Middle frontal gyrus (tissue), 1 donor: ENCODE data around the gene MRFAP1L1.
A peak's percentile ranks its signal among the peaks of the same experiment; 100 is the strongest.
"Not testable (repeated sequence)": the region's sequence is repeated elsewhere in the genome, so short reads cannot be mapped to it uniquely, and the experiment has no call there.

Experiments
- DNase-seq: peaks from one replicate; pipeline ENCODE4 v3.0.0-alpha.2; 2015; ENCODE audit warnings: low spot score; ENCODE audit errors: extremely low spot score

The MRFAP1L1 gene

DNA sequence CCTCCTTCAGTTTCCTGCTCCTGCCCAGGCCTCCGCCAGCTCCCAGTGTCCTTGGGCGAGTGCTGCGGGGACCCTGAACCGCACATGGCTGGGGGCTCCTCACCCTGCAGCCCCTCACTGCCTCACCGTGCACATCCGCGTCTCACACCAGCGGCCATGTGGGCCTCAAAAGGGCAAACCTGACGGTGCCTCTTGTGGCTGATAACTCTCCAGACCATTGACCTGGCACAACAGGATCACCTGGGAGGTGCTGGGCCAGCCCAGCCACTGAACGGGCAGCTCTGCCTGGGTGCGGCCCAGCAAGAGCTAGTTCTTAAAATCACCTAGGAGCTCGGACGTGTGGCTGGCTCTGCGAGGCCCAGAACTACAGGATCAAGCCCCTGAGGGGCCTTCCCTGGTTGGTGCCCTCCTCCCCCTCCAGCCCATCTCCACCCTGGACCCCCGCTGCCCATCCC lies 20.1 kb downstream of the MRFAP1L1 start:
- no peak for DNase-seq

DNA sequence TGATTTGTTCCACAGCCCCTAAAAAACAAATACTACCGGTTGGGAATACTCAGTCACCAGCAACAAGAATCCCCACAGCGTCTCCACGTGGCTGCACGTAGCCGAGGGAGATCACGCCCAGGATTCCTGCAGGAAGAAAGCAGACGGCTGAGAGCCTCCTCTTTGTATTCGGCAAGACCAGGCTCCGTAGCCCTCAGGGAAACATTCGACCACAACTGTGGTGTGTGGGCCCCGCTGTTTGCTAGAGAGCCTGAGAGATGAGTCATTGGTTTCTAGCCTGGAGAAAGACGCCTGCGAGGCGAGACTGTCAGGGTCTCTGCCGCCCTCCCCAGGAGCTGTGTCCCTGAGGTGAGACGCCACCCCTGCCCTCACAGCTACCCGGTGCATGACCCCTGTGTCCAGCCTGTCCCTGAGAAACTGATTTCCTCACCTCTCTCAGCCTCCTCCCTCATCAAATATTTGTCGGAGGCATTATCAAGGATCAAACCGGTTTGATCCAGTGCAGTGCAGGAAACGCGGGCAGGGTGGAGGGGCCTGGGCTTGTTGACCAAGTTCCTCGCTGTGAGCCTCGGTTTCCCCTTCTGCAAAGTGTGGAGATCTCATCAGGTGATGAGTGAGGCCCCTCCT lies 20.7 kb downstream of the MRFAP1L1 start:
- no peak for DNase-seq

DNA sequence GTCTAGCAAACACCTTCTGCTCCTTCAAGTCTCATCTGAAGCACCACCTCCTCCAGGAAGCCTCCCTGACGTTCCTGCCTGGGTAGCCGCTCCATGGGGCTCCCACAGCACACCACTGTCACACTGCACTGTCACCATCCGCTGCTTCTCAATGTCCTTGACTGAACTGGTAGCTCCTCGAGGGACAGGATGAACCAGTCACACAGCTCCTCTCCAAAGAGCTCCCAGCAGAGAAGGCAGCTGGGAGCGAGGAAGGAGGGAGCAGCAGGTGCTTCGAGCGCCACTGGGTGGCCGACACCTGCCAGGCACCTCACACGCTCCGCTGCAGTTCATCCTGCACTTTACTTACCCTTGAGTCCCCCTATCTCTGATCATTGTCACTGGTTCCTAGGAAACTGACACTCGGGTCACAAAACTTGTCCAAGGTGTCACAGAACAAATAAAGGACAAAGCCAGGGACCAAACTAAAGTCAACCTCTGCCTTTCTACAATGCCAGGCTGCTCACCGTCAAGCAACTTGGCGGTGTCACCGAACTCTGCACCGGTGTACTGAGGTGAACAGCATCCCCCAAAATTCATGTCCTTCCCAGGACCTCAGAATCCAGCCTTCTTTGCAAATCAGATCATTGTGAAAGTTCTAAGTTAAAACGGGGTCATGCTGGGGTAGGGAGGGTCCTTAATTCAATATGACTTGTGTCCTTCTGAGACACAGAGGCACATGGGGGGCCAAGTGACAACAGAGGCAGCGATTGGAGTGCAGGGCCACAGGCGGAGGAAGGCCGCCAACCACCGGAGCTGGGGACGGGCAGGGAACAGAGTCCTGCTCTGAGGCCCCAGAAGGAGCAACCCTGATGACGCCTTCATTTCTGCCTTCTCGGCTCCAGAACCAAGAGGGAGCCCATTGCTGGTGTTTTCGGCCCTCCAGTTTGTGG lies 21.5 kb downstream of the MRFAP1L1 start:
- no peak for DNase-seq

DNA sequence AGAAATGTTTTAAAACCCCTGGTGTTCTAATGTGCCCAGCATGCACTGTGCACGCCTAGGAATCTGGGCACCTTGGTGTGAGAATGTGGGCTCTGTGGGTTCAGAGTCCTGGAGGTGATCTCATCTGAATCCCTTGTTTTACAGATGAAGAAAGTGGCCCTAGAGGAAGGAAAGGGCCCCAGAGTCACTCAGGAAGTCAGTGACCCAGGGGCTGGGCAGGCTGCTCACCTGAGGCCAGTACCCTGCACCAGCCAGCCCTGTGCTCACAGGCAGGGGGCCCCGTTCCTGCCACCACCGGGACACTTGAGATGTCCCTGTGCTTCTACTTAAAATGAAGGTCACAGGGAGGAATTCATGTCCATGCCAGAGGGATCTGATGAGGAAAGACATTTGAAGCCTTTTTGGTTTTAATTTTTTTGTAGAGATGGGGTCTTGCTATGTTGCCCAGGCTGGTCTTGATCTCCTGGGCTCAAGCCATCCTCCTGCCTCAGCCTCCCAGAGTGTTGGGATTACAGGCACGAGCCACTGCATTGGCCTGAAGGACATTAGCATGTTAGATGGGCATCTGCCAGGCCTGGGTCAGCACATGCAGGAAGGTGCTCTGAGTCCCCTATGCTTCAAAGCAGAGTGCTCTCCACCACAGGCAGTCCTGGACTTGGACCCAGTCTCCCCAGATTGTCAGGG lies 23.4 kb downstream of the MRFAP1L1 start:
- no peak for DNase-seq

DNA sequence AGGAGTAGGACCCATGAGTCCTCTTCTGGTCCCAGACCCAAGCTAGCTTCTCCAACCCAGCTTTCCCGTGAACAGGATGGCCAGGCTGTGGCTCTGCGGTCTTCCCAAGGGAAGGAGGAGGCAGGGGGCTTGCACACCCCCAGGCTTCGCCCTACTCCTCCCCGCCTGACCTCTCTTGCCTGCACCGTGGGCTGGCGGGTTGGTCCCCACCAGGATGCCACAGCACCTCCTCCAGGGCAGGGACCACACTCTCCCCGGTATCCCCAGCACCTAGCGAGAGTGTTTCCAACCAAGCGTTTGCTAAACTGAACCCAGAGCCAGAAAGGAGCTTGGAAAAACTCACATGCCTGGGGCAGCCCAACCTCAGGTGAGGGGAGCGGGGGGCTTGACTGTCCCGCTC lies 25.0 kb downstream of the MRFAP1L1 start:
- no peak for DNase-seq

DNA sequence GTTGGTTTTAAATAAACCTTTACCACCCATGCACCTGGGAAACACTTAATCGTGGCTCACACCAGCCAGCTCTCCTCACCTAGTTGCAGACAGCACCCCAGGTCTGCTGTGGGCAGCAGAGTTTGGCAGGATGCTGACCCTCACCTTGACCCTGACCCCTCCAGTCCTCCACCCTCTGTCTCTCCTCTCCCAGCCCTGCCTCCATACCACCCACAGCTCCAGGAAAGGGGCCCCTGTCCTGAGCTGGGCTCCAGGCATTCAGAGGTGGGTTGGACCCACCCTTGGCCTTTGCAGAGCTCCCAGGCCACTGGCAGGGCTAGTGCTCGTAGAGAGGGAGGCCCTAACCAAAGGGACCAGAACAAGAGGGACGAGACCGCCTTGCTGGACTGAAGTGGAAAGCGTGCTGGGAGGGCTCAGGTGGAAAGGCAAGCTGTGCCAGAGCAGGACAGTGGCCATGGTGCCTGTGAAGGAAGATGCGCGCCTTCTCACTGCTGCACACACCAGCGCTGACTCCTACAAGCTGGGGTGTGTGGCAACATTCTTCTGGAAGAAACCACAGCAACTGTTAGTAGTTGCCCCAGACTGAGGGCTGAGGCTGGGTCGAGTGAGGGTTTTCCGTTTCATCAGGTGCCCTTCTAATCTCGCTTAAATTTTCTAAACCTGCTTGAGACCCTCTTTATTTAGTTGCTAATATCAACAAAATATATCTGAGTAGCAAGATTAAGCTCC lies 26.6 kb downstream of the MRFAP1L1 start:
- DNase-seq = no peak

DNA sequence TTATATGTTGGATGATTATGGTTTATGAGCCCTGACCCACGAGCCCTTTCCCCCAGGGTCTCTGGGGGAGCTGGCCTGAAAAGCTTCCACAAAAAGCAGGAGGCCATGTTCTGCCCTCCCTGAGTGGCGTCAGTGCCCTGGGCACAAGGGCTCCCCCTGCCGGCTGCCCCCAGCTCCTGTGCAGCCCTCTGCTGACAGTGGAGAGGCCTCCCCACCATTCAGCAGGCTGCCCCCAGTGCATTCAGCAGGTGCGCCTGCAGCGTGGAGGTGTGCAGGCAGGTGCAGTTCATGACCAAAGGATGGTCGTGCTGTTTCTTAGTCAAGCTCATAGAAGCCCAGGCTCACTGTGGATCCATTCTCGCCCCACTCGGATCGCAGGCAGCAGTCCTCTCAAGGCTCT lies 28.5 kb downstream of the MRFAP1L1 start:
- DNase-seq = no peak

DNA sequence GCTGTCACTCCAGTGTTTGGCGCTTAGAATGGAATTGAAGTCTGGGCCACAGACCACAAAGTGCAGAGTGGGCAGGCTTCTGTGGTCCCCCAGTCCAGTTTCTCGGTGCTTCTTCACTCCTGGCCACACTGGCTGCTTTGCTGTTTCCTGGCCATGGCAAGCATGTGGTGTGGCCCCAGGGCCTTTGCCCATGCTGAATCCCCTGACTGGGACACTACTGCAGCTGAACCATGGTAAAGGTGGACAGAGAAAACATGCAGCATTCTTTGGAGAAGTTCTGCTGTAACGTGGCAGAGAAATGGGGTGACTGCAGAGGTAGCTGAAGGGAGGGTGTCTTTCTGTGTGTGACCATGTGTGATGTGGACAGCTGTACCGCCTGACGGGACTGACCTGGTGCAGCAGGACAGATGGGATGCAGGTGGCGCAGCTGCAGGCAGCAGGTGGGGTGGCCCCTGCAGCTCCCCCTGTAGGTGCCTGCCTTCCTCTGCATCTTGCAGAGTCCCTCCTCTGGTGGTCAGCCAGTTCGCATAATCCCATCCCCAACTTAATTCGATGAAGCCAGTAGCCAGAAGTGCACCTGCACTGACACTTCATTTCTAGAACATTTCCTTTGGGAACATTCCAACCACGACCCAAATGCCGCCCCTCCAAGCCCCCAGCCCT lies 29.2 kb downstream of the MRFAP1L1 start:
- DNase-seq = no peak

DNA sequence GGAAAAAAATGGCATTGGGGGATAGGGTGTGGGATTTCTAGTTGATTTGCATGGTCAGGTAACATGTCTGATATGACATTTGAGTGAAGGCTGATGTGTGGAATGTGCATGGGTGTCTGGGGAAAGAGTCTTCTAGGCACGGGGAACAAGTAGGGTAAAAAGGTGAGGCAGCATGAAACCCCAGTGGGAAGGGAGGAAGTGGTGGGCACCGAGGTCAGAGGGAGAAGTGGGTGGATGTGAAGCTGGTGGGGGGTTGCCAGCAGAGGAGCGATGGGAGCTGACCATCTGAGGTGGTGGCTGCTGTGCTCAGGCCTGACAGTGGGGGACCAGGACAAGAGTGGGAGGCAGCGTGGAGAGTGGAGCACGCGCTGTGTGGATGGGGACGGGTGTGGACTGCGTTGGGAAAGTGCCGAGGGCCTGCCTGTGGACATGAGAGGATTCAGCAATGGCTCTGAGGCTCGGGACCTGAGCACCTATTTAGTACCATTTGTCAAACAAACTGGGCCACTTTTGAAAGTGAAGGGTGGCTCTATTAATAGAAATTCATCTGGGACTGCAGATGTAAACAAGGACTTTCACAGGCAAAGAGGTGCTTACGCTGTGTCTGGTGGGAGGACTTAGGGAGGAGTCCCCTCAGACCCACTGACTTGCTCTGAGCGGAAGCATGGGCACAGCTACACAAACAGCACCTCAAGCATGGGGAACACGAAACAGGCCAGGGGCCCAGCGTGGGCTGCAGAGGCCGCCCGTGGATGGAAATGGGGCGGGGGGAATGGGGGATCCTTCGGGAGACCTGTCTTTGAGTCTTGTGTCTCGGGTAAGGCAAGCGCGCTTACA lies 32.7 kb downstream of the MRFAP1L1 start:
- DNase-seq = no peak

DNA sequence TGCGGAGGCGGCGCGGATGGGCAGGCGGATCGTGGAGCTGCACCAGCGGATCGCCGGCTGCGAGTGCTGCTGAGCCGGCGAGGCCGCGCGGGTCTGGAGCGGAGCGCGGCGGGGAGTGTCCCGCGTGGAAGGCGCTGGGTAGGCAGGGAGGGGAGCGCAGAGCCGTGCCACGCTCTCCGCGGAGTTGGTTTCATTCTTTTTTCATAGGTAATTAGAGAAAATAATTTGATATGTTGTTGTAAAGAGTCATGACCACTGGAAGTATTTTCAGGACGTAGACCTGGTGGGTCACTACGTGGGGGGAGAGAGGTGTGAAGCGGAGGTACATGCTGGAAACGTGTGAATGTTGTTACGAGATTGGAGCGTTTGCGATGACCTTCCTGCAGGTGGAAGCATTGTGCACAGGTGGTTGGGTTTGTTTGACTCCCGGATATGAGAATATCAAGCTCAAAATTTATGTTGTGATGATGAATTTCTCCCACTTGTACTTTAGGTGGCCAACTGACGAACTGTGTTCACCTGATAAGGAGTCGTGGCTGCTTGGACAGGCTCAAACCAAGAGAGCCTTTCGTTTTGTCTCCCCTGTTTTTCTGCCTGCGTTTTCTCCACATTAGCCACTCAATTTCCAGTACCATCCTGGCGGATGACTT lies 35.0 kb downstream of the MRFAP1L1 start:
- no peak for DNase-seq

DNA sequence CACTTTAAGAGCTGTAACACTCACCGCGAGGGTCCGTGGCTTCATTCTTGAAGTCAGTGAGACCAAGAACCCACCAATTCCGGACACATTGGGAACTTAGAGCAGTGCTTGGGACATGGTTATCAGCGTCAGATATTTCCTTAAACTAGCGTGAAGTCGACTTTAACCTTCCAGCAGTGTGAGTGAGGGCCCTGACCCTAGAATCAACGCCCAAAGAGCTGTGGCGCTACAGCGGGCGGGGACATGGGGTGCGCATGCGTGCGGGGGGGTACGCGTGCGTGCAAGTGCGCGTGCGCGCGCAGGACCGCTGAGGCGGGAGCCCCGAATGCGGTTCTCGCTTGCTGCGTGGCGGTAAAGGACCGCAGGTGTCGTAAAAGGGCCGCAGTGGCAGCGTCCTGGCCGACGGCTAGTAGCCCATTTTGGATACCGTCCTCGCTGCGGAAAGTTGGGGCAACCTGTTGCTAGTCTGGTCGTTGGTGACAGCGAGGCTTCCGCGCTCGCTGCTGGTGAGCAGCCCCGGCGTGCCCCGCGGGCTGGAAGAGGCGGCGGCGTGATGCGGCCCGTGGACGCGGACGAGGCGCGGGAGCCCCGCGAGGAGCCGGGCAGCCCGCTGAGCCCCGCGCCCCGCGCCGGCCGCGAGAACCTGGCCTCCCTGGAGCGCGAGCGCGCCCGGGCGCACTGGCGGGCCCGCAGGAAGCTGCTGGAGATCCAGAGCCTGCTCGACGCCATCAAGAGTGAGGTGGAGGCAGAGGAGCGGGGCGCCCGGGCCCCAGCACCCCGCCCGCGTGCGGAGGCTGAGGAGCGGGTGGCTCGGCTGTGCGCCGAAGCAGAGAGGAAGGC lies 35.8 kb downstream of the MRFAP1L1 start:
- peak; percentile 92 for DNase-seq

DNA sequence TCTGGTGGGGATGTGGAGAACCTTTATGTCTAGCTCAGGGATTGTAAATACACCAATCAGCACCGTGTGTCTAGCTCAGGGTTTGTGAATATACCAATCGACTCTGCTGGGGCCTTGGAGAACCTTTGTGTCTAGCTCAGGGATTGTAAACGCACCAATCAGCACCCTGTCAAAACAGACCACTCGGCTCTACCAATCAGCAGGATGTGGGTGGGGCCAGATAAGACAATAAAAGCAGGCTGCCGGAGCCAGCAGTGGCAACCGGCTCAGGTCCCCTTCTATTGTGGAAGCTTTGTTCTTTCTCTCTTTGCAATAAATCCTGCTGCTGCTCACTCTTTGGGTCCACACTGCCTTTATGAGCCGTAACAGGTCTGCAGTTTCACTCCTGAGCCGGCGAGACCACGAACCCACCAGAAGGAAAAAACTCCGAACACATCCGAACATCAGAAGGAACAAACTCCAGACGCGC lies 36.4 kb downstream of the MRFAP1L1 start:
- DNase-seq = not testable (repeated sequence)

DNA sequence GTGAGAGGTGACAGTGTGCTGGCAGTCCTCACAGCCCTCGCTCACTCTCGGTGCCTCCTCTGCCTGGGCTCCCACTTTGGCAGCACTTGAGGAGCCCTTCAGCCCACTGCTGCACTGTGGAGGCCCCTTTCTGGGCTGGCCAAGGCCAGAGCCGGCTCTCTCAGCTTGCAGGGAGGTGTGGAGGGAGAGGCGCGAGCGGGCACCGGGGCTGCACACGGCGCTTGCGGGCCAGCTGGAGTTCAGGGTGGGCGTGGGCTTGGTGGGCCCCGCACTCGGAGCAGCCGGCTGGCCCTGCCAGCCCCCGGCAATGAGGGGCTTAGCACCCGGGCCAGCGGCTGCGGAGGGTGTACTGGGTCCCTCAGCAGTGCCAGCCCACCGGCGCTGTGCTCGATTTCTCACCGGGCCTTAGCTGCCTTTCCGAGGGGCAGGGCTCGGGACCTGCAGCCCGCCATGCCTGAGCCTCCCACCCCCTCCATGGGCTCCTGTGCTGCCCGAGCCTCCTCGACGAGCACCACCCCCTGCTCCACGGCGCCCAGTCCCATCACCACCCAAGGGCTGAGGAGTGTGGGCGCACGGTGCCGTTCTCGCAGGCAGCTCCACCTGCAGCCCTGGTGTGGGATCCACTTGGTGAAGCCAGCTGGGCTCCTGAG lies 37.0 kb downstream of the MRFAP1L1 start:
- DNase-seq = not testable (repeated sequence)

DNA sequence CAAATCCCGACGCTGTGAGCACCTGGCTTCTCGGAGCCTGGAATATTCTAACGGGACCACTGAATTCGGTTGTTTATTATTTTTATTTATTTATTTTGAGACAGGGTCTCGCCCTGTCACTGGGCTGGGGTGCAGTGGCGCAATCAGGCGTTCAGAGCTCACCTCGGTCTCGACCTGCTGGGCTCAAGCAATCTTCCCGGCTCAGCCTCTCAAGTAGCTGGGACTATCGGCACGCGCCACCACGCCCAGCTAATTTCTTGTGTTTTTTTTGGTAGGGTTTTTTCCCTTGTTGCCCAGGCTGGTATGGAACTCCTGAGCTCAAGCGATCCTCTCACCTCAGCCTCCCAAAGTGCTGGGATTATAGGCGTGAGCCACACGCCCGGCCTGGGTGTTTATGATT lies 37.5 kb downstream of the MRFAP1L1 start:
- no peak for DNase-seq

DNA sequence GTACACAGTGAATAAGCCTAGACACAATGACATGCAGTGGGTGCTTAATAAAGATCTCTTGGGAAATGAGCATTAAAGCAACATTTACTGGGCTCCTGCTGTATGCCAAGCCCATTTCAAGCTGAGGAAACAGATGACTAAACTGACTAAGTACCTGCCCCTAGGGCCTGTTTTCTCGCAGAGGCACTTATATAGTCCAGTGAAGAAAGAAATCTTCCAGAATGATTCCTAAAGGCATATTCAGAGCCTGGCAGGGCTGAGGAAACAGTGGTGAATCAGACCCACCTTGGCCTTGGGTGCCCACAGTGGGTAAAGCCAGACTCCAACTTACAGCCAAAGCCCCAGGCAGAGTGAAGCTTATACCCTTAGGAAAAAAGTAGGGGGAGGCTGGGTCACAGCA lies 38.0 kb downstream of the MRFAP1L1 start:
- no peak for DNase-seq

DNA sequence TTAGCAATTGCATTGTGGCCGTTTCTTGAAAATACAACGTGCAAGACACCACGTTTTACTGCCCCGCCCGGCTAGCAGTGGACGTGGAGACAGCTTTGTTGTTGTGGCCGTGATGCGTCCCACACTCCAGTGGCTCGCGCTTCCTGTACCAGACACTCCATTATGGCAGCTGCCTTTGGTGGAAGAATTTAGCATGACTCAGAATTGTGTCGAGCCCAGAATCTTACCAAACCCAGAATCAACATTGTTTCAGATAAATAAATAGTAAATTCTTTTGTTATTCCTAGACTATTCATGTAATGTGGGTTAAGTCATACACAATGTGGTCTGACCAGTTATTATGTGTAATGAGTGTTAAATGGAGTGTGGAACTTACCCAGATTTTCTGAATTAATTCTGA lies 41.3 kb downstream of the MRFAP1L1 start:
- no peak for DNase-seq

DNA sequence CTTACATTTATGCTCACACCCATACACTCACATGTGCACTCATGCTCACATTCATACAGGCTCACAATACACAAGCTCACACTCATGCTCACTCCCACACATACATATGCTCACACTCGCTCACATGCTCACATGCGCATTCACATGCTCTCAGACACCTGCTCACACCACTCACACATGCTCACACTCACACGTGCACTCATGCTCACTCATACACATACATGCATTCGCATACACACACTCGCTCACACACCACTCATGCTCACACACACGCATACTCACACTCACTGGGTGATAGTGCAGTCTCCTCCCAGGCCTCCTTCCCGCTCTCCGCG lies 44.4 kb downstream of the MRFAP1L1 start:
- no peak for DNase-seq
